SJCRH30 (cell line): ENCODE data around the gene NDUFA13. TPM values are rescaled to one million over a fixed set of nuclear protein-coding genes. Genes with fewer than 3 reads are reported as not detected.
A peak's percentile ranks its signal among the peaks of the same experiment; 100 is the strongest.

Experiments
- DNase-seq, 2 experiments: peaks; one replicate each; pipeline ENCODE4 v3.0.0-alpha.2; 2015 to 2020
- H3K27ac ChIP-seq: fragments of 250-450 bp; sonication (Bioruptor Pico); 2 replicates; pipeline ENCODE4 v1.5.1; 2020; ENCODE audit warnings: mild to moderate bottlenecking, moderate library complexity
- H3K27me3 ChIP-seq: fragments of 250-450 bp; sonication (Bioruptor Pico); 2 replicates; pipeline ENCODE4 v1.5.1; 2020; ENCODE audit warnings: mild to moderate bottlenecking, moderate library complexity
- H3K36me3 ChIP-seq: fragments of 250-450 bp; sonication (Bioruptor Pico); 2 replicates; pipeline ENCODE4 v1.5.1; 2020; ENCODE audit warnings: mild to moderate bottlenecking, moderate library complexity
- H3K4me1 ChIP-seq: fragments of 250-450 bp; sonication (Bioruptor Pico); 2 replicates; pipeline ENCODE4 v1.5.1; 2020; ENCODE audit warnings: mild to moderate bottlenecking, moderate library complexity
- H3K4me3 ChIP-seq: fragments of 250-450 bp; sonication (Bioruptor Pico); 2 replicates; pipeline ENCODE4 v1.5.1; 2020; ENCODE audit warnings: mild to moderate bottlenecking, moderate library complexity
- H3K9me3 ChIP-seq: fragments of 250-450 bp; sonication (Bioruptor Pico); replicated peaks from 2 replicates; pipeline ENCODE4 v1.5.1; 2020; ENCODE audit warnings: mild to moderate bottlenecking, moderate library complexity
- total RNA-seq: library from RNA; depleted of rRNA; stranded (reverse); fragments of >200 nt; shearing (Covaris generic); gene quantifications from 2 replicates; pipeline ENCODE4 v1.2.3, GENCODE V29; 2014

Gene NDUFA13
- total RNA-seq, 1 experiment from 2014 or later: 158 TPM

DNA sequence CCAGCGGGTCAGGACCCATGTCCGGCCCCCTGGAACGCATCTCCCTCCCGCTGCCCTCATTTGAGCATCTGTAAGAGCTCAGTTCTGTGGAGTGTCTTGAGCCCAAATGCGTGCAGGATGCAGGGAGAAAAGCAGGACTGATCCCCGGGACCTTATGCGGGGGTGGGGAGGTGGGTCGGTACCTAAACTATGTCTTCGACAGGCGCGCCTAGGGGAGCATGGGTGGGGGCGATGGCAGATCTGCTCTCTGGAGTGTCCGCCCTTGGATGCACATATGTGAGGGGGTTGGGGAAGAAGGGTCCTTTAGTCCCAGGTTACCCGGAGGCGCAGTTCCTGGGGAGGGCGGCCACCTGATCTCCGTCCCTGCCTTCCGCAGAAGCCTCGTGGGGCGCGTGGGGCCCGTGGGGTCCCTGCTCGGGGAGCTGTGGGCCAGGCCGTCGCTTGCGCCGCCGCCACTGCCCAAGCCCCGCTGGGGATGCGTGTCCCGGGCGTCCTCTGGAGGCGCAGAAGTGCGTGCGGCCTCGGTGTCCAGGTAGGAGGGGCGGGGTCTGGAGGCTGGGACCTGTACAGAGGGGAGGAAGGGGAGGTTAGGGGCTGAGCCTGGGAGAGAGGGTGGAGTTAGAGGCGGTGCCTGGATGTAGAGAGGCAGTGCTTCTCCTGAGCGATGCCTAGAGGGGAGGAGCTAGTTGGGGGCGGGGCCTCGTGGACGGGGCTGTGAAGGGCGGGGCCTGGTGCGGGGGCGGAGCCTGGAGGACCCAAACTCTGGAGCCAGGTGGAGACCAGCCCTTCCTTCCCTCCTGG lies 24.9 kb downstream of the NDUFA13 start:
- Histone ChIP-seq H3K27ac (no peak overlapping the region), H3K36me3 (no peaks in the 10 kb centered on the region), H3K4me1 (peaks cover 5% of the 10 kb centered on the region; the same call in 1 of the 2 replicates), H3K27me3 (no peaks in the 10 kb centered on the region), H3K4me3 (no peak overlapping the region), H3K9me3 (no peaks in the 10 kb centered on the region)
- DNase-seq: no peak

- Histone ChIP-seq H3K4me3 (no peak overlapping the region), H3K4me1 (peaks cover 5% of the 10 kb centered on the region; the same call in 1 of the 2 replicates), H3K27ac (no peak overlapping the region), H3K27me3 (no peaks in the 10 kb centered on the region), H3K36me3 (no peaks in the 10 kb centered on the region), H3K9me3 (no peaks in the 10 kb centered on the region)
- no peak for DNase-seq
These were observed 25.6 kb downstream of the NDUFA13 start for GRCh38 chr19:19541616-19542015.

DNA sequence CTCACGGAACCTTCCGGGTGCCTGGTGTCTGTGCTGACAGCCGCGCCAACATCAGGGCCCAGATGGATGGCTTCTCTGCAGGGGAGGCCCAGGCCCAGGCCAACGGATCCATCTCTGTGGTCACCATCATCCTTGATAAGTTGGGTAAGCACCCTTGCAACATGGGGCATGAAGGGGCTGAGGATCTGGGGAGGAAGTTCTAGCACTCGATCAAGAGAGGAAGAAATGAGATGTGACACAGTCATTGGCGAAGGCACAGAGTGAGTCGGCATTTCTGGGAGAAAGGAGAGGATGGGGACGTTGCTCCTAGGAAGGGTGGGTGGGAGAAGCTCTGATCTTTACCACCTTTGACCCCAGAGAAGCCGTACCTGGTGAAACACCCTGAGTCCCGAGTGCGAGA lies 26.5 kb downstream of the NDUFA13 start:
- DNase-seq: no peak
- H3K4me1 ChIP-seq: peaks cover 5% of the 10 kb centered on the region; the same call in 1 of the 2 replicates
- no peaks in the 10 kb centered on the region for H3K36me3 ChIP-seq

GRCh38 chr19:19543101-19543500 lies 27.1 kb downstream of the NDUFA13 start:
- no peak overlapping the region for H3K27ac ChIP-seq
- no peaks in the 10 kb centered on the region for H3K27me3 ChIP-seq
- DNase-seq: no peak
- peaks cover 5% of the 10 kb centered on the region; the same call in 1 of the 2 replicates for H3K4me1 ChIP-seq
- no peaks in the 10 kb centered on the region for H3K9me3 ChIP-seq
- H3K36me3 ChIP-seq: no peaks in the 10 kb centered on the region
- H3K4me3 ChIP-seq: no peak overlapping the region

More for the DNA sequence above, 26.5 kb downstream of the NDUFA13 start:
- Histone ChIP-seq H3K27me3 (no peaks in the 10 kb centered on the region), H3K9me3 (no peaks in the 10 kb centered on the region), H3K27ac (no peak overlapping the region), H3K4me3 (no peak overlapping the region)

GRCh38 chr19:19543640-19544039 lies 27.6 kb downstream of the NDUFA13 start:
- Histone ChIP-seq H3K36me3 (no peaks in the 10 kb centered on the region), H3K9me3 (no peaks in the 10 kb centered on the region), H3K4me3 (no peak overlapping the region), H3K27me3 (no peaks in the 10 kb centered on the region), H3K4me1 (peaks cover 2% of the 10 kb centered on the region; the same call in 1 of the 2 replicates), H3K27ac (no peak overlapping the region)
- DNase-seq: no peak

DNA sequence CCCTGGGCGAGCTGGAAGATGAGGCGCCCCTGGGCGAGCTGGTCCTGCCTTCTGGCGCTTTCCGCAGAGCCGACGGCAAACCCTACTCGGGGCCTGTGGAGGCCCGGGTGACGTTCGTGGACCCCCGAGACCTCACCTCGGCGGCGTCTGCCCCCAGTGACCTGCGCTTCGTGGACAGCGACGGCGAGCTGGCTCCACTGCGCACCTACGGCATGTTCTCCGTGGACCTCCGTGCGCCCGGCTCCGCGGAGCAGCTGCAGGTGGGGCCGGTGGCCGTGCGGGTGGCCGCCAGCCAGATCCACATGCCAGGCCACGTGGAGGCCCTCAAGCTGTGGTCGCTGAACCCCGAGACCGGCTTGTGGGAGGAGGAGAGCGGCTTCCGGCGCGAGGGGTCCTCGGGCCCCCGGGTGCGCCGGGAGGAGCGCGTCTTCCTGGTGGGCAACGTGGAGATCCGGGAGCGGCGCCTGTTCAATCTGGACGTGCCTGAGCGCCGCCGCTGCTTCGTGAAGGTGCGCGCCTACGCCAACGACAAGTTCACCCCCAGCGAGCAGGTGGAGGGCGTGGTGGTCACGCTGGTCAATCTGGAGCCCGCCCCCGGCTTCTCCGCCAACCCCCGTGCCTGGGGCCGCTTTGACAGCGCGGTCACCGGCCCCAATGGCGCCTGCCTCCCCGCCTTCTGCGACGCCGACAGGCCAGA lies 28.4 kb downstream of the NDUFA13 start:
- Histone ChIP-seq H3K9me3 (no peaks in the 10 kb centered on the region), H3K27me3 (no peaks in the 10 kb centered on the region; the same call in 1 of the 2 replicates), H3K27ac (no peak overlapping the region), H3K4me1 (no peaks in the 10 kb centered on the region), H3K36me3 (no peaks in the 10 kb centered on the region), H3K4me3 (no peak overlapping the region)
- DNase-seq: no peak

DNA sequence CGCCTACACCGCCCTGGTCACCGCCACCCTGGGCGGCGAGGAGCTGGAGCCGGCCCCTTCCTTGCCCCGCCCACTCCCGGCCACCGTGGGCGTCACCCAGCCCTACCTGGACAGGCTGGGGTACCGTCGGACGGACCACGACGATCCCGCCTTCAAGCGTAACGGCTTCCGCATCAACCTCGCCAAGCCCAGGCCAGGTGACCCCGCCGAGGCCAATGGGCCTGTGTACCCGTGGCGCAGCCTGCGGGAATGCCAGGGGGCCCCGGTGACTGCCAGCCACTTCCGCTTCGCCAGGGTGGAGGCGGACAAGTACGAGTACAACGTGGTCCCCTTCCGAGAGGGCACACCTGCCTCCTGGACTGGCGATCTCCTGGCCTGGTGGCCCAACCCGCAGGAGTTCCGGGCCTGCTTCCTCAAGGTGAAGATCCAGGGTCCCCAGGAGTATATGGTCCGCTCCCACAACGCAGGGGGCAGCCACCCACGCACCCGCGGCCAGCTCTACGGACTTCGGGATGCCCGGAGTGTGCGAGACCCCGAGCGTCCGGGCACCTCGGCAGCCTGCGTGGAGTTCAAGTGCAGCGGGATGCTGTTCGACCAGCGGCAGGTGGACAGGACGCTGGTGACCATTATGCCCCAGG lies 29.0 kb downstream of the NDUFA13 start:
- H3K9me3 ChIP-seq: no peaks in the 10 kb centered on the region
- H3K4me3 ChIP-seq: no peak overlapping the region
- H3K27me3 ChIP-seq: peaks cover 6% of the 10 kb centered on the region; the same call in 1 of the 2 replicates
- DNase-seq: no peak
- H3K4me1 ChIP-seq: no peaks in the 10 kb centered on the region
- H3K27ac ChIP-seq: no peak overlapping the region
- H3K36me3 ChIP-seq: no peaks in the 10 kb centered on the region

GRCh38 chr19:19545707-19546106 lies 29.7 kb downstream of the NDUFA13 start:
- no peaks in the 10 kb centered on the region for H3K4me1 ChIP-seq
- H3K27me3 ChIP-seq: peaks cover 8% of the 10 kb centered on the region; the same call in 1 of the 2 replicates
- no peak overlapping the region for H3K27ac ChIP-seq
- no peaks in the 10 kb centered on the region for H3K9me3 ChIP-seq
- H3K4me3 ChIP-seq: no peak overlapping the region
- H3K36me3 ChIP-seq: no peaks in the 10 kb centered on the region
- no peak for DNase-seq

GRCh38 chr19:19546751-19547162 lies 30.7 kb downstream of the NDUFA13 start:
- Histone ChIP-seq H3K9me3 (no peaks in the 10 kb centered on the region), H3K4me1 (no peaks in the 10 kb centered on the region), H3K27ac (no peak overlapping the region), H3K36me3 (no peaks in the 10 kb centered on the region), H3K27me3 (peaks cover 8% of the 10 kb centered on the region; the same call in 1 of the 2 replicates), H3K4me3 (no peak overlapping the region)
- no peak for DNase-seq

DNA sequence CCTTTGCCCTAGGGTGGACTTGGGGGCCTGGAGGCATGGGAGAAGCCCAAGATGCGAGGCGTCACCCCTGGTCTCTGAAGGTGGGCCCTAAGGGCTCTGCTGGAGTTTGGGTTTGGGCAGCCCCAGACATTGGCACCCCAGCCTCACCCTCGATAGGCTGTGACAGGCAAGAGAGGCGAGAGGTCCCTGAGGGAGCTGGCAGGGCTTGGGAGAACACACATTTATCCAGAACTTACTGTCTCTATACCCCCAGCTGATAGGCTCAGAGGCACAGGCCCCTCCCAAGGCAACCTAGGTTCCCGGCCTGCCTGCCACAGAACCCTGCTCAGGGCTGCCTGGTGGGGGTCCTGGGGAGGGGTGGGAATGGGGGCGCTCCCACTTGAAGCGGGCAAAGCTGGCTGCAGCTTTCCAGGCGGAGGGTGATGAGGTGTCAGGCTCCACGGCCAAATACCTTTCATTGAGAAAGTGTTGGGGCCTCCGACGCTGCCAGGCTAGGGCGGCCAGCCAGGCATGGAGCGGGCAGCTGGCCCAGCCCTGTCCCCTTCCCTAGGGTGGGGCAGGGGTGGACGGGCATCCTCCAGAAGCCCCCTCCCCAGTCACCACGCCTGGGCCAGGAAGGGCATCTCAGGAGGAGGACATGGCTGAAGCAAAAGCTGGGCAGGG lies 31.8 kb downstream of the NDUFA13 start:
- H3K27ac ChIP-seq: no peak overlapping the region
- H3K4me1 ChIP-seq: no peaks in the 10 kb centered on the region
- peaks cover 8% of the 10 kb centered on the region; the same call in 1 of the 2 replicates for H3K27me3 ChIP-seq
- H3K9me3 ChIP-seq: no peaks in the 10 kb centered on the region
- H3K4me3 ChIP-seq: no peak overlapping the region
- H3K36me3 ChIP-seq: no peaks in the 10 kb centered on the region
- DNase-seq: no peak

DNA sequence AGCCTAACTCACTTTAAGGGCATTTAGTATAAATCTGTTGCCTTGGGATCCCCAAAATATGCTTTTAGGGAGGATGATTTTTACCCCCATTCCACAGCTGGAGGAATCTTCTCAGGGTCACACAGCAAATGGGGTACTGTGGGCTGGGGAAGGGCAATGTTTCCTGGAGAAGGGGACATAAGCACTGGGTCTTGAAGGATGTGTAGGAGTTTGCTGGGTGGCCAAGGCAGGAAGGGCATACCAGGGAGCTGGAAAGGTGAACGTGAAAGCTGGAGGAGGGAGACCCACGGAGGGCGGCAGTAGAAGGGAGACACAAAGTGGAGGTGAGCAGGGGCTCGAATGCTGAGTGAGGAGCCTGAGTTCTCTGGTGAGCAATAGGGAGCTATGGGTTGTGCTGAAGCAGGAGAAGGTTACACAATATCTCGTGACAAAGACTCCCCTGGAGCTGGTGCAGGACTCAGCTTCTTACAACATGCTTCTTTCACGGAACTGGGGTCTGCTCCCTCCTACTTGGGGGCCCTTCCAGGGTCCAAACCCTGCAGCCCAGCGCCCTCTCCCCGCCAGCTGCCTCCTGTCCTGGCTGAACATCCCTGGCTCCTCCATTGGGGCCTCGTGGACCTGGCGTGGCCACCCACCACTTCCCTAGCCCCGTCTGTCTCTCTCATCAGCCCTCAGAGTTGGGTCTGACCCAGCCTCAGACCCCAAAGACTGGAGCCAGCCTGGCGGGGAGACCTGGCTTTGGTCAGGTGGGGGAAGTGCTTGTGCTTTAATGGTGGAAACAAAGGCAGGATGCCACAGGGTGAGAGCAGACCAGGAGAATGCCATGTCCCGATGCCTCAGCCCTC lies 33.1 kb downstream of the NDUFA13 start:
- no peaks in the 10 kb centered on the region for H3K36me3 ChIP-seq
- no peak for DNase-seq
- peaks cover 8% of the 10 kb centered on the region; the same call in 1 of the 2 replicates for H3K27me3 ChIP-seq
- no peak overlapping the region for H3K4me3 ChIP-seq
- H3K27ac ChIP-seq: no peak overlapping the region
- H3K9me3 ChIP-seq: no peaks in the 10 kb centered on the region
- no peaks in the 10 kb centered on the region for H3K4me1 ChIP-seq

DNA sequence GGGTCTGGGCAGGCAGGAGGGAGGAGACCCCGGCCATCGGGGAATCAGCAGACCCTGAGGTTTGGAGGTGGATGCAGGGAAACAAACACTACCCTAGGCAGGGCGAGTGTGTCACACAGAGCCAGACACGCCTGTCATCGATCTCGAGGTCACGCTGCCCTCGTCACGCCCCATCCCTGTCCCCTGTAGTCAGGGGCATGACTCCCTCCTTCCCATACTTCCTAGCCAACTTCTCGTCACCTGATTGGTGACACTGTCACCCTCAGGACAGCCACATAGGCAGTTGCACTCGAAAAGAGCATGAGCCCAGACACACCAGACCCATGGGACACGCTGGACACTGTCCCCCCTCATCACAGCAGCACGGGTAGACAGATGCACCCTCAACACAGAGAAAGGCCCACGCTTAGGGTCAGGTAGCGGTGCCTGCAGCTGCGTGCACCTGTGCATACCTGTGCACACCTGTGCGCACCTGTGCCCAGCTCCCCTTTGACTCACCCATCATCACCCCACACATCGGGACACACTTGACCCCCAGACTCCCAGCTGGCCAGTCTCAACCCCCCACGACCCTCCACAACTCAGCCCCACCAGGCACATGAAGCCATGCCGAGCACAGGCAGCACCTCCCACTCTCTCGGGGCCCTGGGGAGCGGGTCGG lies 33.9 kb downstream of the NDUFA13 start:
- Histone ChIP-seq H3K27me3 (peaks cover 8% of the 10 kb centered on the region; the same call in 1 of the 2 replicates), H3K4me3 (no peak overlapping the region), H3K4me1 (no peaks in the 10 kb centered on the region), H3K36me3 (no peaks in the 10 kb centered on the region), H3K9me3 (no peaks in the 10 kb centered on the region), H3K27ac (no peak overlapping the region)
- no peak for DNase-seq

GRCh38 chr19:19550485-19550929 lies 34.5 kb downstream of the NDUFA13 start:
- DNase-seq: peak in 1 of 2 experiments; percentile 31
- Histone ChIP-seq H3K27ac (no peak overlapping the region), H3K4me1 (no peaks in the 10 kb centered on the region), H3K4me3 (no peak overlapping the region), H3K9me3 (no peaks in the 10 kb centered on the region), H3K27me3 (peaks cover 8% of the 10 kb centered on the region; the same call in 1 of the 2 replicates), H3K36me3 (no peaks in the 10 kb centered on the region)
